Lung (tissue), 12 donors: ENCODE results near the gene NSMCE1. TPM values are rescaled to one million over a fixed set of nuclear protein-coding genes. Genes with fewer than 3 reads are reported as not detected.
"Not testable (repeated sequence)": the region's sequence is repeated elsewhere in the genome, so short reads cannot be mapped to it uniquely, and the experiment has no call there.

Experiments used
- ATAC-seq: fragments of 200-7000 bp; cut with Tn5 transposase; one replicate; pipeline ENCODE4 v1.9.1; 2020; ENCODE audit warnings: moderate number of reproducible peaks; ENCODE audit not compliant: insufficient read depth, low FRiP score
- DNase-seq, 3 donors: peaks; one replicate each; pipeline ENCODE4 v3.0.0-alpha.2; 2013 to 2017
- H3K27ac ChIP-seq, 2 donors: one replicate each; pipeline ENCODE4 v1.5.1; 2013; ENCODE audit warnings: mild to moderate bottlenecking in 2 of 2, moderate library complexity in 2 of 2, control low read depth in 1 of 2, inconsistent platforms in 1 of 2, low read depth in 1 of 2, low read length in 1 of 2
- H3K27me3 ChIP-seq, 3 donors: one replicate each; pipeline ENCODE4 v1.5.1; 2013; ENCODE audit warnings: low read length in 2 of 3; ENCODE audit not compliant: control insufficient read depth in 3 of 3, insufficient read depth in 3 of 3
- H3K36me3 ChIP-seq, 4 donors: one replicate each; pipeline ENCODE4 v1.5.1; 2013; ENCODE audit warnings: low read length in 4 of 4, mild to moderate bottlenecking in 1 of 4, moderate library complexity in 1 of 4; ENCODE audit not compliant: control insufficient read depth in 4 of 4, insufficient read depth in 4 of 4
- H3K4me1 ChIP-seq, 5 donors: one replicate each; pipeline ENCODE4 v1.5.1; 2013; ENCODE audit warnings: low read length in 5 of 5, mild to moderate bottlenecking in 2 of 5, moderate library complexity in 1 of 5; ENCODE audit not compliant: control insufficient read depth in 5 of 5, insufficient read depth in 5 of 5
- H3K4me3 ChIP-seq: one replicate; pipeline ENCODE4 v1.5.1; 2013; ENCODE audit warnings: mild to moderate bottlenecking, control low read depth, moderate library complexity
- H3K9ac ChIP-seq, 2 donors: one replicate each; pipeline ENCODE4 v1.5.1; 2013; ENCODE audit warnings: low read length in 2 of 2, control low read depth in 1 of 2; ENCODE audit not compliant: insufficient read depth in 1 of 2
- H3K9me3 ChIP-seq, 4 donors: one replicate each; pipeline ENCODE4 v1.5.1; 2013; ENCODE audit warnings: low read length in 3 of 4, mild to moderate bottlenecking in 1 of 4, moderate library complexity in 1 of 4; ENCODE audit not compliant: control insufficient read depth in 4 of 4, insufficient read depth in 3 of 4
- CTCF ChIP-seq: IDR thresholded peaks from 2 replicates; pipeline ENCODE4 v1.5.1; 2012; ENCODE audit warnings: mild to moderate bottlenecking; ENCODE audit errors: control extremely low read depth, extremely low read depth
- WGBS, 2 donors: extraction: QIAGEN DNeasy Blood & Tissue Kit; methylation state at CpG; one replicate each; pipeline ENCODE4 v1.1.7; 2013; 5-methylcytosine and 5-hydroxymethylcytosine counted together
- polyA plus RNA-seq, 2 donors: library from polyadenylated mRNA; stranded (reverse); fragments of 200-250 nt; gene quantifications; one replicate each; pipeline ENCODE4 v1.2.1, GENCODE V29; 2013
- total RNA-seq, 2 donors: library from RNA; depleted of rRNA in 1 of 2; stranded (reverse); fragments of >200 nt in 1 of 2; gene quantifications; one replicate each; pipeline ENCODE4 v1.2.1, GENCODE V29; 2014 to 2021
- donor health status: control.
- donor health status: control.
- donor health status: Bipolar disorder and iron deficiency.
- donor health status: healthy.
- donor health status: DM: yes; HTN: yes; CAD: no.

The NSMCE1 gene
- total and polyA plus RNA-seq, 4 donors = 37.4 to 75.4 (median 57.2) TPM

GRCh38 chr16:27209591-27209990, 59.0 kb downstream of the NSMCE1 start:
- no peak for TF ChIP-seq CTCF
- no peak for ATAC-seq
- Histone ChIP-seq H3K9ac (no peak overlapping the region), H3K9me3 (no peaks in the 10 kb centered on the region), H3K27me3 (no peaks in the 10 kb centered on the region), H3K4me3 (no peak overlapping the region), H3K27ac (no peak overlapping the region), H3K4me1 (peaks cover 0 to 1% (median under 1%) of the 10 kb centered on the region in 5 donors), H3K36me3 (peaks cover 2 to 16% (median 10%) of the 10 kb centered on the region in 4 donors)
- DNase-seq = no peak
- WGBS, 2 donors = 95 to 96% methylated on average over 8 of the region's 8 CpGs

GRCh38 chr16:27208796-27209195, 59.8 kb downstream of the NSMCE1 start:
- H3K36me3 ChIP-seq = peaks cover 2 to 13% (median 9%) of the 10 kb centered on the region in 4 donors
- ATAC-seq (no peak), DNase-seq (no peak)
- no peak overlapping the region for H3K9ac ChIP-seq
- no peak overlapping the region for H3K4me3 ChIP-seq
- no peak overlapping the region for H3K27ac ChIP-seq
- TF ChIP-seq CTCF = no peak
- 94 to 99% methylated on average over 3 of the region's 3 CpGs for WGBS, 2 donors
- no peaks in the 10 kb centered on the region for H3K27me3 ChIP-seq
- peaks cover 0 to 8% (median 4%) of the 10 kb centered on the region in 5 donors for H3K4me1 ChIP-seq
- H3K9me3 ChIP-seq = no peaks in the 10 kb centered on the region

DNA sequence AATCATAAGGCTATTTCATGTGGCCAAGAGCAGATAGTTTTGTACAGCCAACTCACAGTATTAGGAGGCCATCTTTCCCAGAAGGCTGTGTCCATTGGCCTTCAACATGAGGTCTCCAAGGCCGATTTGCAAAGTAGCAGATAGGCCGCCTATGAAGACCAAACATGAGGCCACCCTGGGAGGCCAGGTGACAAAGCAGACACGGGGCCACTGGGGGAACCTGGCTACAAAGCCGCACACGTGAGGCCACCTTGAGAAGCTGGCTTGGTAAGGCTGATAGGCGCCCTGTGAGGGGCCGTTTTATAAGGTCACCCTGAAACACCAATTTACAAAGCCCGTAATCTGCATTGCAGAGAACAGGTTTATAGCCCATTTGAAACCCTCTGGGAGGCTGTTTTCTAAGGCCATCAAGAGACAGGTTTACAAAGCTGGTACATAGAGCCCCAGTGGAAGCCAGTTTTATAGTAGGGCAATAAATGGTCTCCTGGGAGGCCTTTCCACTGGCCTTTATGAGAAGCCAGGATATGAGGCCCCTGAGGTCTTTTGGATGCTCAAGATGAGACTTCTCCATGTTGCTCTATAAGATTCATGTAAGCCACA, 60.4 kb downstream of the NSMCE1 start:
- no peak for DNase-seq
- Histone ChIP-seq H3K36me3 (peaks cover 2 to 11% (median 8%) of the 10 kb centered on the region in 4 donors), H3K4me1 (peaks cover 0 to 8% (median 4%) of the 10 kb centered on the region in 5 donors), H3K27me3 (no peaks in the 10 kb centered on the region), H3K4me3 (no peak overlapping the region), H3K9me3 (no peaks in the 10 kb centered on the region), H3K27ac (no peak overlapping the region), H3K9ac (no peak overlapping the region)
- WGBS, 2 donors = 95 to 97% methylated on average over 8 of the region's 8 CpGs
- no peak for TF ChIP-seq CTCF
- no peak for ATAC-seq

GRCh38 chr16:27207121-27207520, 61.5 kb downstream of the NSMCE1 start:
- not testable (repeated sequence) for H3K27ac ChIP-seq, DNase-seq, H3K9ac ChIP-seq, H3K27me3 ChIP-seq, H3K9me3 ChIP-seq, ATAC-seq, H3K4me3 ChIP-seq
- H3K36me3 ChIP-seq = peaks cover 2 to 11% (median 7%) of the 10 kb centered on the region in 4 donors
- H3K4me1 ChIP-seq = peaks cover 0 to 13% (median 4%) of the 10 kb centered on the region in 5 donors
- WGBS, 2 donors = 93 to 96% methylated on average over 10 of the region's 10 CpGs
